HFFc6 (cell line): ENCODE results near the gene NOS1AP. TPM values are rescaled to one million over a fixed set of nuclear protein-coding genes. Genes with fewer than 3 reads are reported as not detected.

Experiments
- DNase-seq: peaks from one replicate; pipeline ENCODE4 v3.0.0-alpha.2; 2018
- H3K27ac Mint-ChIP-seq: 2 replicates; pipeline ENCODE4 v1.8.0; 2020; ENCODE audit warnings: mild to moderate bottlenecking, mixed read lengths
- H3K27me3 Mint-ChIP-seq: 2 replicates; pipeline ENCODE4 v1.8.0; 2021; ENCODE audit warnings: mild to moderate bottlenecking, moderate library complexity, mixed read lengths; ENCODE audit not compliant: insufficient read depth
- H3K36me3 Mint-ChIP-seq: 2 replicates; pipeline ENCODE4 v1.8.0; 2021; ENCODE audit warnings: low read depth, mixed read lengths
- H3K4me1 Mint-ChIP-seq: 2 replicates; pipeline ENCODE4 v1.8.0; 2020; ENCODE audit warnings: low read depth, mixed read lengths
- H3K4me3 Mint-ChIP-seq: 2 replicates; pipeline ENCODE4 v1.8.0; 2020; ENCODE audit warnings: mild to moderate bottlenecking, moderate library complexity, mixed read lengths
- H3K9me3 Mint-ChIP-seq: 2 replicates; pipeline ENCODE4 v1.8.0; 2020; ENCODE audit warnings: mild to moderate bottlenecking, mixed read lengths
- total RNA-seq, 6 experiments: library from RNA; stranded (reverse); fragmentation: NEBNext Ultra II Directional; extraction: Animal tissue kit (Norgen Biotek cat#: 25700); gene quantifications; 2 replicates in 1 of 6; 3 replicates in 5 of 6; pipeline ENCODE4 v1.2.3, GENCODE V29; 2021
- TF ChIP-seq, protein P1 (sequence below): fragments of 200-600 bp; sonication (generic); IDR thresholded peaks from 2 replicates; pipeline ENCODE4 v1.5.0; 2021; ENCODE audit warnings: antibody characterized with exemption, mild to moderate bottlenecking

The NOS1AP gene
- total RNA-seq, 6 experiments from 2014 or later = 0.11 to 0.62 (median 0.29) TPM

- TF ChIP-seq, protein P1, sequence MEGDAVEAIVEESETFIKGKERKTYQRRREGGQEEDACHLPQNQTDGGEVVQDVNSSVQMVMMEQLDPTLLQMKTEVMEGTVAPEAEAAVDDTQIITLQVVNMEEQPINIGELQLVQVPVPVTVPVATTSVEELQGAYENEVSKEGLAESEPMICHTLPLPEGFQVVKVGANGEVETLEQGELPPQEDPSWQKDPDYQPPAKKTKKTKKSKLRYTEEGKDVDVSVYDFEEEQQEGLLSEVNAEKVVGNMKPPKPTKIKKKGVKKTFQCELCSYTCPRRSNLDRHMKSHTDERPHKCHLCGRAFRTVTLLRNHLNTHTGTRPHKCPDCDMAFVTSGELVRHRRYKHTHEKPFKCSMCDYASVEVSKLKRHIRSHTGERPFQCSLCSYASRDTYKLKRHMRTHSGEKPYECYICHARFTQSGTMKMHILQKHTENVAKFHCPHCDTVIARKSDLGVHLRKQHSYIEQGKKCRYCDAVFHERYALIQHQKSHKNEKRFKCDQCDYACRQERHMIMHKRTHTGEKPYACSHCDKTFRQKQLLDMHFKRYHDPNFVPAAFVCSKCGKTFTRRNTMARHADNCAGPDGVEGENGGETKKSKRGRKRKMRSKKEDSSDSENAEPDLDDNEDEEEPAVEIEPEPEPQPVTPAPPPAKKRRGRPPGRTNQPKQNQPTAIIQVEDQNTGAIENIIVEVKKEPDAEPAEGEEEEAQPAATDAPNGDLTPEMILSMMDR = no peak
- Mint-ChIP-seq H3K9me3 (no peaks in the 10 kb centered on the region), H3K4me3 (no peak overlapping the region), H3K27me3 (peaks cover 16% of the 10 kb centered on the region), H3K36me3 (no peaks in the 10 kb centered on the region), H3K4me1 (peaks cover 12% of the 10 kb centered on the region; the same call in 1 of the 2 replicates), H3K27ac (no peak overlapping the region)
- DNase-seq = no peak
Observed at GRCh38 chr1:162314206-162314605, 244.7 kb downstream of the NOS1AP start.

DNA sequence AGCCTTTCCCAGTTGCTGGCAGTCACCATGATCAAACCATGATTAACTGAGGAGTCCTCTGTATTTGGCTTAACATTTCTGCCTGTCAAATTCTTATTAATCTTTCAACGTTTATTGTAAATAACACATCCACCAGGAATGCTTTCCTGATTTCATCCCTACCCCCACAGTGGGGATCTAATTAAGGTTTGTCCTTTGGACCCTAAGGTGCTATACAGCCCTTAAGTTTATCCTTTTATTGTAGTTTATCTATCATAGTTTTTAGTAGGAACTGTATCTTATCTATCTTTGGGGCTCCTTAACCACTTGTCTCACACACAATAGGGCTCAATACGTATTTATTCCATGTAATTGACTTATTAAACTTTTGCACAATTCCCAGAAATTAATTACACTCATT is 246.2 kb downstream of the NOS1AP start:
- TF ChIP-seq, protein P1 = no peak
- H3K4me1 Mint-ChIP-seq = peaks cover 12% of the 10 kb centered on the region
- DNase-seq = no peak
- no peak overlapping the region for H3K4me3 Mint-ChIP-seq
- no peaks in the 10 kb centered on the region for H3K36me3 Mint-ChIP-seq
- H3K27ac Mint-ChIP-seq = no peak overlapping the region
- H3K9me3 Mint-ChIP-seq = no peaks in the 10 kb centered on the region
- peaks cover 22% of the 10 kb centered on the region for H3K27me3 Mint-ChIP-seq

DNA sequence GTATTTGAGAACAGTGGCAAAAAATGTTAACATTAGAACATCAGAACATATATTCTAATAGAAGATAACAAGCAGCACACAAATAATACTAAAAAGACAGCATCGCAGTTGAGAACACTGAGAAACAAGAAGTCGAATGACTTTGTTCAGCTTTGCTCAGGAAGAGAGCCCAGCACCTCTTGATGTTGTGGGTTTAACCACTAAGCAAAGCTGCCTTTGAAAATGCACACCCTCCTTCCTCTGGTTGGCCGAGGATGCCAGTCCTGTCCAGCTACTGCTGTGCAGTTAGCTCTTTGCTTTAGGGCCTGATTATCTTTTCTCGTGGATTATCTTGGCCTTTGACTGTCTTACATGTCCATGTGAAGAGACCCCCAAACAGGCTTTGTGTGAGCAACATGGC is 246.7 kb downstream of the NOS1AP start:
- H3K4me1 Mint-ChIP-seq = peaks cover 6% of the 10 kb centered on the region
- H3K36me3 Mint-ChIP-seq = no peaks in the 10 kb centered on the region
- no peak for DNase-seq
- peaks cover 18% of the 10 kb centered on the region for H3K27me3 Mint-ChIP-seq
- no peaks in the 10 kb centered on the region for H3K9me3 Mint-ChIP-seq
- TF ChIP-seq, protein P1 = no peak
- no peak overlapping the region for H3K4me3 Mint-ChIP-seq
- no peak overlapping the region for H3K27ac Mint-ChIP-seq

DNA sequence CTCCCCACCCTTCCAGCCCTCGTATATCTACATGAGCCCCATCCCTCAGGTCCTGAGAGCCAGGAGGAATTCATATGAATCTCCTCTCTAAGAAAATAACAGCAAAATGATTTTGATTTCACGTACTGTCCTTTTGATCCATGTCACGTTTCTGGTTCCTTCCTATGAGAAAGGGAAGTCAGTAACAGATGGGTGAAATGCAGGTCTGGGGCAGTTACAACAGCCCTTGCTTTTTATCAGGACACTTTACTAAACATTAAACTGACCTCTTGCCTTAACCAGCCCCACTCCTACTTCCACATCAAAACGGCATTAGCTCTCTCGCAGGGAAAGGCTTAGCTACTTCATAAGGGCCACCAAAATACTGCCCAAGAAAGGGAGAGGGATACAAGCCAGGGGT is 248.1 kb downstream of the NOS1AP start:
- Mint-ChIP-seq H3K36me3 (no peaks in the 10 kb centered on the region), H3K27ac (no peak overlapping the region), H3K27me3 (peaks cover 19% of the 10 kb centered on the region), H3K4me1 (peaks cover 6% of the 10 kb centered on the region; the same call in 1 of the 2 replicates), H3K9me3 (no peaks in the 10 kb centered on the region), H3K4me3 (no peak overlapping the region)
- no peak for DNase-seq
- TF ChIP-seq, protein P1 = no peak

DNA sequence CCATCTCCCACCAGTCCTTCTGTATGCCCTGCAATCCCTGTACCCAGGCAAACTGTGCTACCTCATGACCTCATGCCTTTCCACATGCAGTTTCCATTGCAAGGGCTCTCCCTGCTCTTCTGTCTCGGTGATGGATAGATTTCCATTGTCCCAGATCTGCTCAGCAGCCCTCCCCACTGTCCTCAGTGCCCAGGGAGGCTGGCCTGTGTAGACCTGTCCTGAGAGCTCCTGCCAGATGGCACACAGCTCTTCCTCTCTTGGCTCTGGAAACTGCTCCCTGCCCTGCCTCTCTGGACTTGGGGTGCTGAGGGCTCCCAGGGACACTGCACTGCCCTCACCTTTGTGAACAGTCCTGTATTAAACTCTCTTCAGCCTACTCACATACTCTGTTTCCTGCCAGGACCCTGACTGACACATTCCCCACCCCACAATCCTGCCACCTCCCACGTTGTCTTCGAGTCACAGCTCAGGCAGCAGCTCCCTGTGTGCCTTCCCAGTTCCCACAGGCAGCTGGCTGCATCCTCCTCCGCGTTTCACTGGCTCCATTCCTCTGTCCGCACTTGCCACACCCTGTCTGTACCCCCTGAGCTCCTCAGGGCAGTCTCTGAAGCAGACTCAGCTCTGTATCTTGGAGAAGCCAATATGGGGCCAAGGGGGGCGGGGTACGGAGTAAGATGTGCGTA is 250.1 kb downstream of the NOS1AP start:
- DNase-seq = no peak
- no peaks in the 10 kb centered on the region for H3K9me3 Mint-ChIP-seq
- no peak overlapping the region for H3K27ac Mint-ChIP-seq
- peaks cover 17% of the 10 kb centered on the region for H3K27me3 Mint-ChIP-seq
- H3K36me3 Mint-ChIP-seq = no peaks in the 10 kb centered on the region
- no peak overlapping the region for H3K4me3 Mint-ChIP-seq
- H3K4me1 Mint-ChIP-seq = peaks cover 6% of the 10 kb centered on the region; the same call in 1 of the 2 replicates
- TF ChIP-seq, protein P1 = no peak
